HepG2 (cell line): ENCODE data around the gene BSND. TPM values are rescaled to one million over a fixed set of nuclear protein-coding genes. Genes with fewer than 3 reads are reported as not detected.
A peak's percentile ranks its signal among the peaks of the same experiment; 100 is the strongest.

Source experiments
- ATAC-seq: fragments of 200-7000 bp; cut with Tn5 transposase; 3 replicates; pipeline ENCODE4 v1.9.1; 2020; ENCODE audit warnings: mild to moderate bottlenecking, moderate library complexity
- BruUV-seq: library from RNA; stranded (reverse); fragments of 400-500 nt; replicated peaks from 2 replicates; lab custom pipeline; 2021; lab: Mats Ljungman, UMichigan
- CTCF ChIA-PET: fragments of 300-600 bp; formaldehyde crosslinking; extraction: SDS; loops from one replicate; lab custom pipeline; 2021; ENCODE audit warnings: low total read pairs, inconsistent platforms, low intra/inter-chr PET ratio; lab: Yijun Ruan, JAX
- POLR2A ChIA-PET: fragments of 350-600 bp; sonication (Branson Sonifier 250); formaldehyde crosslinking; loops from one replicate; lab custom pipeline; 2020; ENCODE audit warnings: antibody characterized with exemption, inconsistent platforms; lab: Yijun Ruan, JAX
- DNase-seq: peaks from one replicate; pipeline ENCODE4 v3.0.0-alpha.2; 2015; ENCODE audit warnings: low spot score
- FAIRE-seq: peaks from 3 replicates; lab custom pipeline; 2011; peaks lifted over from hg19 to GRCh38; lab: Jason Lieb, UNC
- H2AFZ ChIP-seq: one replicate; pipeline ENCODE4 v1.6.1; 2011; ENCODE audit warnings: low read length, inconsistent platforms
- H3K27ac ChIP-seq: fragments of 300-600 bp; 3 replicates; pipeline ENCODE4 v1.8.0; 2011; ENCODE audit warnings: mixed run types, mild to moderate bottlenecking, mixed read lengths, low read length, inconsistent platforms; ENCODE audit not compliant: insufficient read depth; ENCODE audit errors: extremely low read length
- H3K27me3 ChIP-seq, 2 experiments: fragments of 200-600 bp in 1 of 2; 2 replicates in 1 of 2; 3 replicates in 1 of 2; pipeline versions ENCODE4 v1.6.0 to v1.8.0; 2011; ENCODE audit warnings: low read length in 2 of 2, mild to moderate bottlenecking in 2 of 2, moderate library complexity in 2 of 2, inconsistent platforms in 1 of 2; ENCODE audit not compliant: insufficient read depth in 2 of 2, control insufficient read depth in 1 of 2
- H3K36me3 ChIP-seq, 2 experiments: fragments of 200-600 bp in 1 of 2; replicated peaks in 1 of 2; 2 replicates in 1 of 2; 3 replicates in 1 of 2; pipeline versions ENCODE4 v1.5.1 to v1.8.0; 2011; ENCODE audit warnings: low read length in 2 of 2, inconsistent platforms in 1 of 2; ENCODE audit not compliant: insufficient read depth in 2 of 2, control insufficient read depth in 1 of 2
- H3K4me1 ChIP-seq: 2 replicates; pipeline ENCODE4 v1.5.1; 2012; ENCODE audit warnings: low read length, inconsistent platforms; ENCODE audit not compliant: insufficient read depth
- H3K4me2 ChIP-seq: 2 replicates; pipeline ENCODE4 v1.6.0; 2011; ENCODE audit warnings: low read depth, low read length, inconsistent platforms
- H3K4me3 ChIP-seq, 3 experiments: fragments of 200-600 bp in 1 of 3; sonication (generic), shearing (Covaris generic) in 1 of 3; replicated peaks in 1 of 3; 2 replicates each; pipeline ENCODE4 v1.5.1; 2011 to 2016; ENCODE audit warnings: low read length in 3 of 3, inconsistent platforms in 2 of 3, low read depth in 2 of 3, mild to moderate bottlenecking in 2 of 3, control low read depth in 1 of 3, mixed read lengths in 1 of 3; ENCODE audit not compliant: insufficient read depth in 1 of 3
- H3K79me2 ChIP-seq: one replicate; pipeline ENCODE4 v1.6.1; 2011; ENCODE audit warnings: low read length, inconsistent platforms; ENCODE audit not compliant: insufficient read depth
- H3K9ac ChIP-seq: 2 replicates; pipeline ENCODE4 v1.6.0; 2011; ENCODE audit warnings: mild to moderate bottlenecking, low read depth, low read length, inconsistent platforms; ENCODE audit not compliant: insufficient read depth
- H3K9me3 ChIP-seq: 2 replicates; pipeline ENCODE4 v1.5.1; 2012; ENCODE audit warnings: mild to moderate bottlenecking, low read length
- H4K20me1 ChIP-seq: 2 replicates; pipeline ENCODE4 v1.6.0; 2011; ENCODE audit warnings: inconsistent platforms, mild to moderate bottlenecking, low read length, moderate library complexity; ENCODE audit not compliant: insufficient read depth
- TERF1 ChIP-seq: sonication (generic); formaldehyde crosslinking; IDR thresholded peaks from 2 replicates; pipeline ENCODE4 v1.8.0; 2022; ENCODE audit warnings: mild to moderate bottlenecking, missing genetic modification reagents, moderate library complexity
- ZNF687 ChIP-seq: sonication (generic); formaldehyde crosslinking; IDR thresholded peaks from 2 replicates; pipeline ENCODE4 v1.5.1; 2020; ENCODE audit warnings: mild to moderate bottlenecking, missing genetic modification reagents, moderate library complexity
- WGBS: methylation state at CpG from one replicate; pipeline ENCODE4 v1.1.6; 2017; ENCODE audit warnings: low lambda C conversion rate; 5-methylcytosine and 5-hydroxymethylcytosine counted together
- in situ Hi-C: cut with HindIII; loops from 2 replicates; pipeline ENCODE4 v1.10.0; 2017; ENCODE audit warnings: low pct_unique_long_range_greater_than_20kb; ENCODE audit not compliant: extremely low pct_ligation_motif_present
- intact Hi-C: fragments of 100-400 bp; cut with micrococcal nuclease; formaldehyde crosslinking; loops from one replicate; pipeline ENCODE4 v1.10.0; 2022; ENCODE audit not compliant: unreplicated experiment
- polyA plus RNA-seq, 8 experiments: library from polyadenylated mRNA; depleted of rRNA in 3 of 8; stranded (reverse) in 7 of 8; unstranded in 1 of 8; fragments of >200 nt; fragmentation: Illumina TruSeq in 4 of 8; extraction: Trizol in 4 of 8; gene quantifications; 2 replicates each; pipeline versions ENCODE4 v1.2.1 to v1.2.3, GENCODE V29; 2011 to 2016; ENCODE audit warnings: low read depth in 4 of 8, missing spikeins in 1 of 8, mixed read lengths in 1 of 8; ENCODE audit not compliant: insufficient read depth in 1 of 8
- total RNA-seq, 5 experiments: library from RNA; depleted of rRNA; stranded (reverse); fragments of >200 nt; fragmentation: Illumina TruSeq; extraction: Trizol; gene quantifications; 2 replicates each; pipeline ENCODE4 v1.2.3, GENCODE V29; 2016; ENCODE audit warnings: low read depth in 1 of 5

The BSND gene
- total and polyA plus RNA-seq, 2 of the 13 experiments (the other 11 are each of a cell fraction or from before 2014, with no cell fraction given) = not detected

- peak; percentile 20 for TF ChIP-seq ZNF687 (CRISPR knock-in tag)
- TF ChIP-seq TERF1 (CRISPR knock-in tag) = no peak
- Histone ChIP-seq H4K20me1 (peaks cover 30% of the 10 kb centered on the region), H3K79me2 (peaks cover 31% of the 10 kb centered on the region), H3K4me2 (no peak overlapping the region), H3K4me1 (peaks cover 40% of the 10 kb centered on the region), H2AFZ (no peak overlapping the region), H3K27me3 (no peaks in the 10 kb centered on the region), H3K9me3 (no peaks in the 10 kb centered on the region), H3K4me3 (no peak overlapping the region), H3K9ac (no peak overlapping the region), H3K36me3 (peaks cover 17 to 68% of the 10 kb centered on the region in 2 experiments), H3K27ac (no peak overlapping the region)
- ATAC-seq (peak; percentile 5; the same call in 2 of the 3 replicates), DNase-seq (no peak), FAIRE-seq (no peak)
- BruUV-seq = no TSS peak
- POLR2A ChIA-PET = interaction anchor here (1.6 kb wide), 1 partner anchor 8 kb away, joined by 5 read pairs; no protein-coding TSS in a partner anchor
- intact Hi-C loops (no loop called here), in situ Hi-C loops (no loop called here)
- whole genome bisulfite sequencing = 90% methylated on average over 1 of the region's 9 CpGs
- CTCF ChIA-PET = no interaction called here
Measured at GRCh38 chr1:55049271-55049913, 50.7 kb downstream of the BSND start.
